Esophagus muscularis mucosa (tissue), 4 donors: ENCODE measurements around the gene SLC1A4. TPM values are rescaled to one million over a fixed set of nuclear protein-coding genes. Genes with fewer than 3 reads are reported as not detected.
A peak's percentile ranks its signal among the peaks of the same experiment; 100 is the strongest.

Source experiments
- DNase-seq: peaks from one replicate; pipeline ENCODE4 v3.0.0-alpha.2; 2017; ENCODE audit errors: extremely low spot score
- H3K27ac ChIP-seq, 4 donors: fragments of 200-600 bp; sonication (generic); replicated peaks in 1 of 4; 1 replicate in 3 of 4; 2 replicates in 1 of 4; pipeline ENCODE4 v1.5.1; 2016 to 2019; ENCODE audit warnings: mild to moderate bottlenecking in 1 of 4
- H3K27me3 ChIP-seq, 4 donors: fragments of 200-600 bp; sonication (generic); one replicate each; pipeline versions ENCODE4 v1.5.1 to v1.6.0; 2016 to 2019
- H3K36me3 ChIP-seq, 4 donors: fragments of 200-600 bp; sonication (generic); one replicate each; pipeline ENCODE4 v1.5.1; 2016 to 2019
- H3K4me1 ChIP-seq, 4 donors: fragments of 200-600 bp; sonication (generic); one replicate each; pipeline ENCODE4 v1.5.1; 2016 to 2019
- H3K4me3 ChIP-seq, 4 donors: fragments of 200-600 bp; sonication (generic); 1 replicate in 2 of 4; 2 replicates in 2 of 4; pipeline ENCODE4 v1.5.1; 2016 to 2019; ENCODE audit warnings: mild to moderate bottlenecking in 4 of 4, moderate library complexity in 1 of 4
- H3K9me3 ChIP-seq, 4 donors: fragments of 200-600 bp; sonication (generic); 1 replicate in 3 of 4; 2 replicates in 1 of 4; pipeline ENCODE4 v1.5.1; 2016 to 2019
- EP300 ChIP-seq: sonication (generic); formaldehyde crosslinking; IDR thresholded peaks from one replicate; pipeline ENCODE4 v1.6.1; 2017; ENCODE audit warnings: antibody characterized with exemption
- POLR2A ChIP-seq: fragments of 450-650 bp; IDR thresholded peaks from one replicate; pipeline ENCODE4 v1.6.1; 2017; ENCODE audit warnings: antibody characterized with exemption, moderate library complexity, mild to moderate bottlenecking, low read depth
- POLR2AphosphoS5 ChIP-seq, 2 donors: sonication (generic); formaldehyde crosslinking; IDR thresholded peaks; one replicate each; pipeline ENCODE4 v1.6.1; 2017; ENCODE audit warnings: antibody characterized with exemption in 2 of 2
- WGBS: methylation state at CpG from one replicate; pipeline ENCODE4 v1.1.5; 2018; 5-methylcytosine and 5-hydroxymethylcytosine counted together
- intact Hi-C: fragments of 100-400 bp; cut with DNase I; formaldehyde crosslinking; loops from one replicate; pipeline ENCODE4 v1.15.1; 2023
- total RNA-seq, 4 donors: library from RNA; depleted of rRNA; stranded (reverse); fragments of >200 nt; gene quantifications; one replicate each; pipeline versions ENCODE4 v1.1.0 to v1.2.1, GENCODE V29; 2016
- TF ChIP-seq, protein P1 (sequence below), 3 experiments: fragments of 200-600 bp in 2 of 3; fragments of 450-650 bp in 1 of 3; sonication (generic) in 2 of 3; IDR thresholded peaks; one replicate each; pipeline ENCODE4 v1.5.1; 2017 to 2019; ENCODE audit warnings: antibody characterized with exemption in 3 of 3, mild to moderate bottlenecking in 2 of 3, moderate library complexity in 1 of 3

The SLC1A4 gene
- total RNA-seq, 4 donors from 2014 or later = 10.4 to 15.1 (median 10.8) TPM

DNA sequence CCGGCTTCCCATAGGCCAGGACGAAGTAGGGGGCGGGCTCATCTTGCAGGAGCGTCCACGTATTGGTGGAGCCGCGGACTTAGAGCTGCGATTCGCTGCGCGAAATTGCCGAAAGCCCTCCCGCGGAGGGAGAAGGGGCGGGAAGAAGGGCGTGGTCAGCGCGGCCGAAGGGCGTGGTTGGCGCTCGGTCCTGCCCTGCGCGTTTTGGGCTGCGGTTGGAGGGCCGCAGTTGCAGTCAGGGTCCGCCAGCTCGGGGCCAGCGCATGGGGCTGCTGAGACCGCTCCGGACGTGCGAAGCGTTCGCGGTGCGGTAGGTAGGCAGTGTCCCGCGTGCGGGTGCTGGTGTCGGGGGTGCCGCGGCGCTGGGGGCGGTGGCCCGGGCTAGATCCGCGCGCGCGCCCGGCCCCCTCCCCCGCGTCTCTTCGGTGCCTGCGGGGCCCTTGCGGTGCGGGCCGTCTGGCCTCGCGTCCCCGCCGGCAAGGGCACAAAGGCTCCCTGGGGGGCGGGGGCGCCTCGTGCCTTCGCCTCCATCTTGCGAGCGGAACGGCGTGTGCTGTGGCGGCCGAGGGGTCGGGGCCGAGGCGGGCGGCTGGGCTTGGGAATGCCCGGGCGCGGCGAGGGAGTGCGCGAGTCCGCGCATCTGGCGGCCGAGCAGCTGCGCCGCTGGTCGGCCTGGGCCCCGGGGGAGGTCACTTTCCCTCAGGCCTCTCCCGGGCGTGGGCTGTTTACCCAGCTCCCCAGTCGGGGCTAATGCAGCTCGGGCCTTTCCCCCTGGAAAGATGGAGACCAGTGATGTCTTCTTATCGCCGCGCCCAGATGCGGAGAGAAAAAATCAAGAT lies 67.2 kb downstream of the SLC1A4 start, which contains the start of gene CEP68:
TSS of gene CEP68 (plus strand) at position 202 of the 839 bp plus-strand sequence. CDS start 13,029 bp downstream, outside the sequence.
- intact Hi-C loops = loop anchor here (5.0 kb wide), 1 partner anchor 76 kb away; the partner anchor contains the start of gene RAB1A

GRCh38 chr2:65057054-65057375 lies 67.8 kb downstream of the SLC1A4 start:
- no peak for TF ChIP-seq EP300
- no peak for TF ChIP-seq POLR2A
- TF ChIP-seq, protein P1, sequence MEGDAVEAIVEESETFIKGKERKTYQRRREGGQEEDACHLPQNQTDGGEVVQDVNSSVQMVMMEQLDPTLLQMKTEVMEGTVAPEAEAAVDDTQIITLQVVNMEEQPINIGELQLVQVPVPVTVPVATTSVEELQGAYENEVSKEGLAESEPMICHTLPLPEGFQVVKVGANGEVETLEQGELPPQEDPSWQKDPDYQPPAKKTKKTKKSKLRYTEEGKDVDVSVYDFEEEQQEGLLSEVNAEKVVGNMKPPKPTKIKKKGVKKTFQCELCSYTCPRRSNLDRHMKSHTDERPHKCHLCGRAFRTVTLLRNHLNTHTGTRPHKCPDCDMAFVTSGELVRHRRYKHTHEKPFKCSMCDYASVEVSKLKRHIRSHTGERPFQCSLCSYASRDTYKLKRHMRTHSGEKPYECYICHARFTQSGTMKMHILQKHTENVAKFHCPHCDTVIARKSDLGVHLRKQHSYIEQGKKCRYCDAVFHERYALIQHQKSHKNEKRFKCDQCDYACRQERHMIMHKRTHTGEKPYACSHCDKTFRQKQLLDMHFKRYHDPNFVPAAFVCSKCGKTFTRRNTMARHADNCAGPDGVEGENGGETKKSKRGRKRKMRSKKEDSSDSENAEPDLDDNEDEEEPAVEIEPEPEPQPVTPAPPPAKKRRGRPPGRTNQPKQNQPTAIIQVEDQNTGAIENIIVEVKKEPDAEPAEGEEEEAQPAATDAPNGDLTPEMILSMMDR (IDR thresholded peaks at IDR 0.05) = no peak
- TF ChIP-seq POLR2AphosphoS5 (IDR thresholded peaks at IDR 0.05) = no peak
- Histone ChIP-seq H3K27ac (peak overlapping the region; percentile 85 to 97 (median 93)), H3K36me3 (no peaks in the 10 kb centered on the region), H3K27me3 (no peaks in the 10 kb centered on the region), H3K4me3 (peak overlapping the region; percentile 83 to 94 (median 88)), H3K4me1 (peaks cover 53 to 60% (median 58%) of the 10 kb centered on the region in 4 donors), H3K9me3 (no peaks in the 10 kb centered on the region)
- 7% methylated on average over 4 of the region's 5 CpGs for WGBS
- intact Hi-C loops = loop anchor here (5.0 kb wide), 1 partner anchor 75 kb away; the partner anchor contains the start of gene RAB1A
- DNase-seq = no peak

More for the DNA sequence above, 67.2 kb downstream of the SLC1A4 start, which contains the start of gene CEP68:
- peak; percentile 99 for DNase-seq
- TF ChIP-seq POLR2A (peak; percentile 92), EP300 (no peak), POLR2AphosphoS5 (IDR thresholded peaks at IDR 0.05) (peak; percentile 92 to 94)
- TF ChIP-seq, protein P1 (IDR thresholded peaks at IDR 0.05) = peak in 1 of 3 experiments; percentile 10
- Histone ChIP-seq H3K9me3 (no peaks in the 10 kb centered on the region), H3K27me3 (no peaks in the 10 kb centered on the region), H3K36me3 (no peaks in the 10 kb centered on the region), H3K4me1 (peaks cover 47 to 54% (median 52%) of the 10 kb centered on the region in 4 donors), H3K27ac (peak within 1 kb of the TSS; percentile 85 to 97 (median 93)), H3K4me3 (peak within 1 kb of the TSS; percentile 83 to 94 (median 88))
- 1% methylated on average over 25 of the region's 99 CpGs for WGBS

DNA sequence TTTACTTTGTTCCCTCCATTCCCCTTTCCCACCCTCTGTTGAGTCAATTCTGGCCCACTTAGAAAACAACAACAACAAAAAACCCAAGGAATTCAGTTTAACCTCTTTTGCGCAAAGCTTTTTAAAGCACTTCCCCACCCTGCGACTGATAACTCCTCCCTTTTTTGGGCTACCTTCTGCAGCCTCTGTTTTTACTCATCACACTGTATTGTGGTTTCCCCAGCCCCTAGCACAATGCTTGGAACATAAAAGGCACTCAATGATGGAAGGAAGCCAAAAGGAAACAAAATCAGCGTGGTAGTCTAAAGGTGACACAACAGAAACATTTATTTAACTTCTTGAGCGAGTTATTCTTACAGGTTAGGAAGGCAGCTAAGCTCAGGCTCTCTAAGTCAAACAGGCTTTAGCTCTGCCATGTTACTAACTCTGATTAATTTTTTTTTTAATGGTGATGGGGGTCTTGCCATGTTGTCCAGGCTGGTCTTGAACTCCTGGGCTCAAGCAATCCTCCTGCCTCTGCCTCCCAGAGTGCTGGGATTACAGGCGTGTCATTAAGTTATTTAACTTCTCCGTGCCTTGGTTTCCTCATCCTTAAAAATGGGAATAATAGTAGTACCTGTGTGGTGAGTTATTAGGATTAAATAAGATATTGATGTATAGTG lies 68.3 kb downstream of the SLC1A4 start:
- Histone ChIP-seq H3K27me3 (no peaks in the 10 kb centered on the region), H3K36me3 (no peaks in the 10 kb centered on the region), H3K9me3 (no peaks in the 10 kb centered on the region), H3K4me3 (peak overlapping the region; percentile 83 to 94 (median 88)), H3K4me1 (peaks cover 58 to 65% (median 63%) of the 10 kb centered on the region in 4 donors), H3K27ac (peak overlapping the region; percentile 85 to 97 (median 93))
- no peak for DNase-seq
- intact Hi-C loops = loop anchor here (5.0 kb wide), 1 partner anchor 75 kb away; the partner anchor contains the start of gene RAB1A
- peak in 1 of 2 donors; percentile 26 for TF ChIP-seq POLR2AphosphoS5 (IDR thresholded peaks at IDR 0.05)
- TF ChIP-seq, protein P1 (IDR thresholded peaks at IDR 0.05) = no peak
- whole genome bisulfite sequencing = 58% methylated on average over 6 of the region's 6 CpGs

DNA sequence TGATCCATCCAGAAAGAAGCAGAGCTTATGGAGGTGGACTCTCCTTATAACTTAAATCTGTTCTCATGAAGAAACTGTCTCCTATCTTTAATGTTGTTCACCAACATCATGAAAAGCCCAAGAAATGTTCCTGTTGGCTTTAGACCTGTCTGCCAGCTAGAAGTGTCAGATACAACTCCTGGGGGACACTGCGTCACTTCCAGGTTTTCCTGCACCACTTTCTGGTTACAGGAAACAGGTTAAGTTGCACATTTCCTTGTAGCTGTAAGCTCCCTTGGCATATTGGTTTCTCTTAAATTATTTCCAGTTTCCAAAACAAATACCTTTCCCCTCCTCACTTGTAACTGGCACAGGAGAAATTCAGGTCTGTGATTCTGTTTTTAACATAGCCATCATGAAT lies 69.9 kb downstream of the SLC1A4 start:
- DNase-seq = no peak
- H3K27ac ChIP-seq = peak overlapping the region; percentile 34 to 94 (median 69)
- TF ChIP-seq POLR2AphosphoS5 (IDR thresholded peaks at IDR 0.05) (peak; percentile 43 to 53), POLR2A (no peak)
- intact Hi-C loops = loop anchor here (5.0 kb wide), 1 partner anchor 73 kb away; the partner anchor contains the start of gene RAB1A
- 94% methylated on average over 1 of the region's 1 CpG for WGBS
- peaks cover 74 to 81% (median 78%) of the 10 kb centered on the region in 4 donors for H3K4me1 ChIP-seq
- H3K27me3 ChIP-seq = no peaks in the 10 kb centered on the region
- no peak overlapping the region for H3K4me3 ChIP-seq
- no peaks in the 10 kb centered on the region for H3K36me3 ChIP-seq
- no peaks in the 10 kb centered on the region for H3K9me3 ChIP-seq
